B cell (primary cell): ENCODE data around the gene ELOVL1. TPM values are rescaled to one million over a fixed set of nuclear protein-coding genes. Genes with fewer than 3 reads are reported as not detected.
A peak's percentile ranks its signal among the peaks of the same experiment; 100 is the strongest.

Source experiments
- ATAC-seq: fragments of 200-7000 bp; cut with Tn5 transposase; one replicate; pipeline ENCODE4 v1.10.0; 2021; ENCODE audit warnings: low read depth, mild to moderate bottlenecking, moderate number of reproducible peaks, moderate library complexity
- CTCF ChIA-PET: fragments of 350-600 bp; sonication (Branson Sonifier 250); formaldehyde crosslinking; loops from one replicate; lab custom pipeline; 2021; ENCODE audit warnings: antibody characterized with exemption, inconsistent platforms; lab: Charles Lee
- POLR2A ChIA-PET: fragments of 350-600 bp; sonication (Branson Sonifier 250); formaldehyde crosslinking; loops from one replicate; lab custom pipeline; 2021; ENCODE audit warnings: antibody characterized with exemption; lab: Charles Lee
- DNase-seq: peaks from one replicate; pipeline ENCODE4 v3.0.0; 2013
- H2AFZ ChIP-seq: 2 replicates; pipeline ENCODE4 v1.6.1; 2012; ENCODE audit warnings: mild to moderate bottlenecking, low read depth, low read length; ENCODE audit not compliant: insufficient read depth, poor library complexity, severe bottlenecking
- H3K27ac ChIP-seq, 2 donors: 1 replicate in 1 of 2; 2 replicates in 1 of 2; pipeline ENCODE4 v1.5.1; 2012 to 2013; ENCODE audit warnings: low read length in 2 of 2, mild to moderate bottlenecking in 2 of 2, moderate library complexity in 1 of 2
- H3K27me3 ChIP-seq, 4 experiments: fragments of 200-600 bp in 1 of 4; sonication (generic) in 1 of 4; replicated peaks in 1 of 4; 1 replicate in 2 of 4; 2 replicates in 2 of 4; pipeline versions ENCODE4 v1.6.1 to v1.7.0; 2013 to 2016; ENCODE audit warnings: low read length in 3 of 4, mild to moderate bottlenecking in 2 of 4, mixed read lengths in 1 of 4, moderate library complexity in 1 of 4; ENCODE audit not compliant: insufficient read depth in 4 of 4, control insufficient read depth in 3 of 4; ENCODE audit errors: control extremely low read depth in 1 of 4
- H3K36me3 ChIP-seq, 2 experiments: replicated peaks in 1 of 2; 1 replicate in 1 of 2; 2 replicates in 1 of 2; pipeline versions ENCODE4 v1.6.1 to v1.7.1; 2013; ENCODE audit warnings: low read length in 1 of 2; ENCODE audit not compliant: insufficient read depth in 2 of 2, control insufficient read depth in 1 of 2; ENCODE audit errors: control extremely low read depth in 1 of 2, extremely low read depth in 1 of 2
- H3K4me1 ChIP-seq, 2 donors: fragments of 200-600 bp in 1 of 2; sonication (generic) in 1 of 2; 1 replicate in 1 of 2; 2 replicates in 1 of 2; pipeline versions ENCODE4 v1.5.1 to v1.6.1; 2013 to 2017; ENCODE audit warnings: low read length in 2 of 2; ENCODE audit not compliant: control insufficient read depth in 2 of 2, insufficient read depth in 2 of 2
- H3K4me2 ChIP-seq: replicated peaks from 2 replicates; pipeline ENCODE3; 2012; ENCODE audit warnings: mild to moderate bottlenecking, low read depth, low read length; ENCODE audit not compliant: poor library complexity, severe bottlenecking
- H3K4me3 ChIP-seq, 5 experiments: fragments of 200-600 bp in 1 of 5; sonication (generic) in 1 of 5; 1 replicate in 3 of 5; 2 replicates in 2 of 5; pipeline versions ENCODE4 v1.5.1 to v1.7.0; 2011 to 2016; ENCODE audit warnings: low read length in 4 of 5, mild to moderate bottlenecking in 4 of 5, low read depth in 2 of 5, control low read depth in 1 of 5, moderate library complexity in 1 of 5; ENCODE audit not compliant: insufficient read depth in 1 of 5; ENCODE audit errors: control extremely low read depth in 1 of 5, extremely low read depth in 1 of 5
- H3K79me2 ChIP-seq: fragments of 200-600 bp; sonication (generic); one replicate; pipeline ENCODE4 v1.6.0; 2016; ENCODE audit warnings: low read length; ENCODE audit not compliant: control insufficient read depth, insufficient read depth
- H3K9ac ChIP-seq: fragments of 200-600 bp; sonication (generic); 2 replicates; pipeline ENCODE4 v1.6.1; 2017; ENCODE audit warnings: mild to moderate bottlenecking, low read length, moderate library complexity
- H3K9me3 ChIP-seq, 3 donors: one replicate each; pipeline versions ENCODE4 v1.6.1 to v1.7.1; 2013; ENCODE audit warnings: low read length in 2 of 3; ENCODE audit not compliant: control insufficient read depth in 2 of 3, insufficient read depth in 1 of 3; ENCODE audit errors: control extremely low read depth in 1 of 3
- H4K20me1 ChIP-seq: 2 replicates; pipeline ENCODE4 v1.6.0; 2012; ENCODE audit warnings: mild to moderate bottlenecking, low read length; ENCODE audit not compliant: insufficient read depth, control insufficient read depth, poor library complexity, severe bottlenecking
- H3K27ac Mint-ChIP-seq: one replicate; pipeline ENCODE4 v1.8.0; 2021; ENCODE audit warnings: mixed read lengths
- H3K27me3 Mint-ChIP-seq: one replicate; pipeline ENCODE4 v1.8.0; 2021; ENCODE audit warnings: mixed read lengths
- H3K4me1 Mint-ChIP-seq: one replicate; pipeline ENCODE4 v1.8.0; 2021; ENCODE audit warnings: mixed read lengths
- H3K4me3 Mint-ChIP-seq: one replicate; pipeline ENCODE4 v1.8.0; 2021; ENCODE audit warnings: mixed read lengths
- H3K9me3 Mint-ChIP-seq: one replicate; pipeline ENCODE4 v1.8.0; 2022; ENCODE audit warnings: mixed read lengths; ENCODE audit not compliant: insufficient read depth
- EZH2 ChIP-seq: IDR thresholded peaks from 2 replicates; pipeline ENCODE4 v1.6.1; 2012; ENCODE audit warnings: borderline replicate concordance, low read depth, mild to moderate bottlenecking, moderate library complexity, low read length; ENCODE audit not compliant: insufficient read depth, poor library complexity, severe bottlenecking
- WGBS: methylation state at CpG from one replicate; pipeline ENCODE4 v1.1.5; 2013; ENCODE audit warnings: missing lambda C conversion rate; ENCODE audit not compliant: insufficient coverage; 5-methylcytosine and 5-hydroxymethylcytosine counted together
- intact Hi-C: fragments of 100-400 bp; cut with micrococcal nuclease; formaldehyde crosslinking; loops from one replicate; pipeline ENCODE4 v1.10.0; 2022
- polyA plus RNA-seq: library from polyadenylated mRNA; depleted of rRNA; stranded (reverse); fragments of >200 nt; gene quantifications from 2 replicates; pipeline ENCODE4 v1.2.3, GENCODE V29; 2012
- total RNA-seq, 2 donors: library from RNA; stranded (reverse); fragments of 120-200 nt in 1 of 2; gene quantifications; 1 replicate in 1 of 2; 2 replicates in 1 of 2; pipeline versions ENCODE4 v1.2.3 to v1.2.4, GENCODE V29; 2013 to 2022
- TF ChIP-seq, protein P1 (sequence below): fragments of 200-600 bp; IDR thresholded peaks from one replicate; pipeline ENCODE4 v1.8.0; 2022; ENCODE audit warnings: antibody characterized with exemption, mild to moderate bottlenecking

Gene ELOVL1
- total and polyA plus RNA-seq, 2 donors (not counting 1 experiment from before 2014, with no cell fraction given), result 65.4 to 78.8 TPM

DNA sequence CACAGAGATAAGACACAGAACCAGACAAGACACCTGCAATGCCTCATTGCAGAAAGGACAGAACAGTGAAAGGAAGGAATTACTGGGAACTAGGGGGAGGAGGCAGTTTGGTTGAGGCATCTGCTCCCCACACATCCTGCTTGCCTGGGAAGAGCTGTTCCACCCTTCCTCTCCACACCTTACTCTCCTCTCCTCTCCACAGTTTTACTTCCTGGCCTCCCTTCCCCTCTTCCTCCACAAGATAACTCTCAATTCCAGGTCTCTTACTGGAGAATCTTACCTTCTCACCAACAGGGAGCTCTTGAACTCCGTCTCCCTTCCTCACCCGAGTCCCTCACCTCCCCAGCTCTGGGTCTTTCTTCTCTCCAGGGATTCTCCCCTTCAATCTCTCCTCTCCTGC lies 2.1 kb downstream of the ELOVL1 start:
- no peaks in the 10 kb centered on the region for H3K9me3 Mint-ChIP-seq

DNA sequence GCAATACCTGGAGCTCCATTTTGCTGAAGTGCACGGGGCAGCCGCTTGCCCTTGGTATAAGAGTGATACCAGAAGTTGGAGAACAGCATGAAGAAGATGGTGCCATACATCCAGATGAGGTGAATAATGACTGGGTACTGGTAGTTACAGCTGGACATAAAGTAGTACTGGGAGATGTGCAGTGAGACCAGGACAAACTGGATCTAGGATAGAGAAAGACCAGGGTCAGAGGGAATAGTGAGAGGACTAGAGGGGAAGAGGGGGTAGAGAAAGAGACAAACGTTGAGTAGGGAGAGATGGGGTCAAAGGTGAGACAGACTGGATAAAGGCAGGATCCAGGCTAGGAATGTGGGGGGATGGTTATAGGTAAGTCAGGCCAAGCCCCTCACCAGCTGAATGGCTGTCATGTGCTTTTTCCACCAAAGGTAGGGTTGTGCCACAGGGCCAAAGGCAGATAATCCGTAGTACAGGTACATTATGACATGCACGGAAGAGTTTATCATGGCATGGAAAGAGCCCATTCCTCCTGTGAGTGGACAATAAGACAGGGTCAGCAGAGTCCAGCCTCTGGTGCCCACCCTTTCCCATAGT lies 3.8 kb downstream of the ELOVL1 start:
- Mint-ChIP-seq H3K9me3 (no peaks in the 10 kb centered on the region), H3K27me3 (no peaks in the 10 kb centered on the region), H3K4me1 (peaks cover 39% of the 10 kb centered on the region), H3K27ac (peak overlapping the region; percentile 18), H3K4me3 (no peak overlapping the region)
- Histone ChIP-seq H2AFZ (no peak overlapping the region), H3K4me1 (peaks cover 20 to 29% of the 10 kb centered on the region in 2 donors), H3K36me3 (peaks cover 0 to 38% of the 10 kb centered on the region in 2 experiments), H4K20me1 (peaks cover 27% of the 10 kb centered on the region), H3K4me3 (no peak overlapping the region), H3K79me2 (peaks cover 36% of the 10 kb centered on the region), H3K9ac (no peak overlapping the region), H3K27me3 (no peaks in the 10 kb centered on the region), H3K4me2 (no peak overlapping the region), H3K27ac (peak overlapping the region in 1 of 2 donors; percentile 23), H3K9me3 (no peaks in the 10 kb centered on the region)
- ATAC-seq (no peak), DNase-seq (no peak)
- POLR2A ChIA-PET, result no interaction called here
- intact Hi-C loops, result loop anchor here (10.0 kb wide), 1 partner anchor 409 kb away; the partner anchor contains the start of gene SLC2A1
- 95% methylated on average over 5 of the region's 5 CpGs for WGBS
- TF ChIP-seq, protein P1, sequence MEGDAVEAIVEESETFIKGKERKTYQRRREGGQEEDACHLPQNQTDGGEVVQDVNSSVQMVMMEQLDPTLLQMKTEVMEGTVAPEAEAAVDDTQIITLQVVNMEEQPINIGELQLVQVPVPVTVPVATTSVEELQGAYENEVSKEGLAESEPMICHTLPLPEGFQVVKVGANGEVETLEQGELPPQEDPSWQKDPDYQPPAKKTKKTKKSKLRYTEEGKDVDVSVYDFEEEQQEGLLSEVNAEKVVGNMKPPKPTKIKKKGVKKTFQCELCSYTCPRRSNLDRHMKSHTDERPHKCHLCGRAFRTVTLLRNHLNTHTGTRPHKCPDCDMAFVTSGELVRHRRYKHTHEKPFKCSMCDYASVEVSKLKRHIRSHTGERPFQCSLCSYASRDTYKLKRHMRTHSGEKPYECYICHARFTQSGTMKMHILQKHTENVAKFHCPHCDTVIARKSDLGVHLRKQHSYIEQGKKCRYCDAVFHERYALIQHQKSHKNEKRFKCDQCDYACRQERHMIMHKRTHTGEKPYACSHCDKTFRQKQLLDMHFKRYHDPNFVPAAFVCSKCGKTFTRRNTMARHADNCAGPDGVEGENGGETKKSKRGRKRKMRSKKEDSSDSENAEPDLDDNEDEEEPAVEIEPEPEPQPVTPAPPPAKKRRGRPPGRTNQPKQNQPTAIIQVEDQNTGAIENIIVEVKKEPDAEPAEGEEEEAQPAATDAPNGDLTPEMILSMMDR, result no peak
- TF ChIP-seq EZH2, result no peak
- CTCF ChIA-PET, result interaction anchor here (1.0 to 1.5 kb wide), 2 partner anchors 19 to 137 kb away, joined by 3 to 4 read pairs; no protein-coding TSS in a partner anchor

More for the DNA sequence above, 2.1 kb downstream of the ELOVL1 start:
- Histone ChIP-seq H3K9ac (no peak overlapping the region), H2AFZ (no peak overlapping the region), H3K27ac (peak overlapping the region in 1 of 2 donors; percentile 96), H3K27me3 (no peaks in the 10 kb centered on the region), H3K9me3 (no peaks in the 10 kb centered on the region), H3K4me2 (peak overlapping the region; percentile 100), H3K4me1 (peaks cover 18 to 26% of the 10 kb centered on the region in 2 donors), H3K4me3 (no peak overlapping the region), H3K79me2 (peaks cover 49% of the 10 kb centered on the region), H4K20me1 (peaks cover 31% of the 10 kb centered on the region), H3K36me3 (peaks cover 0 to 38% of the 10 kb centered on the region in 2 experiments)
- Mint-ChIP-seq H3K27me3 (no peaks in the 10 kb centered on the region), H3K27ac (peak overlapping the region; percentile 75), H3K4me1 (peaks cover 36% of the 10 kb centered on the region), H3K4me3 (peak overlapping the region; percentile 93)
- intact Hi-C loops, result loop anchor here (5.0 to 10.0 kb wide), 4 partner anchors 287 to 667 kb away; partner anchors contain the start of genes C1orf50, KDM4A, P3H1 and SLC2A1
- WGBS, result 96% methylated on average over 2 of the region's 2 CpGs
- ChIA-PET CTCF (interaction anchor here (1.1 kb wide), 1 partner anchor 139 kb away, joined by 3 read pairs; no protein-coding TSS in a partner anchor), POLR2A (no interaction called here)
- no peak for DNase-seq
- ATAC-seq, result no peak
- TF ChIP-seq, protein P1, result no peak
- TF ChIP-seq EZH2, result no peak
